ENCODE measurements around the gene IGF2. TPM values are rescaled to one million over a fixed set of nuclear protein-coding genes. Genes with fewer than 3 reads are reported as not detected.
A peak's percentile ranks its signal among the peaks of the same experiment; 100 is the strongest.
"Not testable (repeated sequence)": the region's sequence is repeated elsewhere in the genome, so short reads cannot be mapped to it uniquely, and the experiment has no call there.

Gene IGF2
- total RNA-seq, 2 donors from 2014 or later: 0.17 TPM; not detected in 1

- Mint-ChIP-seq H3K4me1 (ENCODE audit: low read depth in 2 of 2) (peaks cover 3 to 8% of the 10 kb centered on the region in 2 donors), H3K27ac (no peak overlapping the region), H3K9me3 (peaks cover 7% of the 10 kb centered on the region), H3K4me3 (no peak overlapping the region), H3K36me3 (peaks cover 9% of the 10 kb centered on the region), H3K27me3 (peaks cover 34 to 36% of the 10 kb centered on the region in 2 donors)
- ATAC-seq (no peak), DNase-seq (ENCODE audit: low spot score) (no peak)
Measured at GRCh38 chr11:2132874-2133240, 6.3 kb downstream of the IGF2 start.

DNA sequence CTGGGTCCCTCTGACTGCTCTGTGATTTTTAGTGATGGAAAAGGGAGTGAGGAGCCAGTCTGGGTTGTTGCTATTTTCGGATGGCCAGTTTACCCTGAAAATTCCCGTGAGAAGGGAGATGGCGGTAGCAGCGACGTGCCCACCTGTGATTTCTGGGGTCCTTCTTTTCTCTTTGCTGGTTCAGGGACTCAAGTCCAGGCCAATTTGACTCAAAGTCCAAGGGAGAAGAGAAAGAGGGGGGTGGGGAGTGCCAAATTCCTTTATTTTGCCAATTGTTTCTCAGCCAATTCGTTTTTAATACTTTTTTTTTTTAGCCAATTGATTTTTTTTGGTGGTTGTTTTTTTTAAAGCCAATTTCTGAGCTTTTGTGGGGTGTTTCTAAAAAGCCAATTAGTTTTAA, 6.9 kb downstream of the IGF2 start:
- peaks cover 34 to 36% of the 10 kb centered on the region in 2 donors for H3K27me3 Mint-ChIP-seq
- no peak overlapping the region for H3K27ac Mint-ChIP-seq
- peaks cover 9% of the 10 kb centered on the region for H3K36me3 Mint-ChIP-seq
- peaks cover 7% of the 10 kb centered on the region for H3K9me3 Mint-ChIP-seq
- no peak overlapping the region for H3K4me3 Mint-ChIP-seq
- DNase-seq (ENCODE audit: low spot score): no peak
- no peak for ATAC-seq
- H3K4me1 Mint-ChIP-seq (ENCODE audit: low read depth in 2 of 2): peaks cover 3 to 8% of the 10 kb centered on the region in 2 donors

- peaks cover 34% of the 10 kb centered on the region in 2 donors for H3K27me3 Mint-ChIP-seq
- DNase-seq (ENCODE audit: low spot score) (no peak), ATAC-seq (no peak)
- H3K4me1 Mint-ChIP-seq (ENCODE audit: low read depth in 2 of 2): peaks cover 3 to 8% of the 10 kb centered on the region in 2 donors
- H3K36me3 Mint-ChIP-seq: peaks cover 9% of the 10 kb centered on the region
- no peak overlapping the region for H3K27ac Mint-ChIP-seq
- peaks cover 7% of the 10 kb centered on the region for H3K9me3 Mint-ChIP-seq
- H3K4me3 Mint-ChIP-seq: peak overlapping the region; percentile 13
Measured at GRCh38 chr11:2131371-2132236, 7.6 kb downstream of the IGF2 start.

DNA sequence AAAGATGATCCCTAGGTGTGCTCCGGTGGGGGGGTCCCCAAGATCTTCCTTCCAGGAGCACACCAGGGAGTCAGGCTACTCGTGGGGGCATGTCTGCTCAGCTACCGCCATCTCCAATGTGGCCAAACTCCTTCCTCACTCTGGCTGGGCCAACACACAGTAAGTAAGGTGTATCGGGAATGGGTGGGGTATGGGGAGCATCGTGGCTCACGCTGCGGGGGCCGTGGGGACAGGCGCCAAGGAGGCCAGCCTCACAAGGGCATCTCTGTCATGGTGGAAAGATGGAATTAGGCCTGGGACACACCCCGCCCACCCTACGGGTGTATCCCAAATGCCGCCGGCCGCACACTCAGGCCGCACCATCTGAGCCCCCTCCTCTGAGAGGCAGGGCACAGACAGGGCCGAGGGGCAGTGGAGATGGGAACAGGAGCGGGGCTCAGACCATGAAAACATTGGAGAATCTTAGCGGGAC, 8.3 kb downstream of the IGF2 start:
- H3K27me3 Mint-ChIP-seq: peaks cover 27% of the 10 kb centered on the region in 2 donors
- no peak overlapping the region for H3K4me3 Mint-ChIP-seq
- peaks cover 3 to 8% of the 10 kb centered on the region in 2 donors for H3K4me1 Mint-ChIP-seq (ENCODE audit: low read depth in 2 of 2)
- peaks cover 7% of the 10 kb centered on the region for H3K9me3 Mint-ChIP-seq
- DNase-seq (ENCODE audit: low spot score) (no peak), ATAC-seq (no peak)
- peaks cover 9% of the 10 kb centered on the region for H3K36me3 Mint-ChIP-seq
- H3K27ac Mint-ChIP-seq: no peak overlapping the region

DNA sequence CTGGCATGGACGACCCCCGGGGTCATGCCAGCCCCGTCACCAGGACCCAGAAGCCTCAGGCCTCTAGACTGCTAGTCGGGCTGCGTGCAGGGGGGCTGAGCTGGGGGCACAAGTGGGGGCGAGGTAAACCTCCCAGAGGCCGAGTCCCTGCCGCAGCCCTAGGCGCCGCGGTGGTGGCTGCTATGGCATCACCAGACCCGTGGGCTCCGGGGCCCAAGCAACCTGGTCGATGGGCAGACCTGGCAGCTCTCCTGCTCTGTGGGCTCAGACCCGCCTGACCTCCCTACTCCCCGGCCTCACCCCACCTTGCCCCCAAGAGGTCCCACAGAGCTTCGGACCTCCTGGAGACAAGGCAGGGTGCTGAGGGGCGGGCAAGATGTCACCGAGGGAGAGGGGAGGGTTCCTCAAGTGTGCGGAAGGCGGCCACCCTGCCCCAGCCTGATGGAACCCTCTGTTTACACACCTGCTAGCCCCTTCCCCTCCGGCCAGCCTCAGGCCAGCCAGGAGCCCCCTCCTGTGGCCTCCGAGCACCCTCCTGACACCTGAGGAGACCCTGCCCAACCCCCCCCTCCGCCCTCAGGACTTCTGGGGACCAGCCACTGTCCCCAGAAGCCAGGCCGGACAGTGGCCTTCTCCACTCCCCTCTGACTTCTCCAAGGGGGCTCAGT, 9.4 kb downstream of the IGF2 start:
- Mint-ChIP-seq H3K4me3 (no peak overlapping the region), H3K9me3 (peaks cover 7% of the 10 kb centered on the region), H3K4me1 (ENCODE audit: low read depth in 2 of 2) (peaks cover 3 to 8% of the 10 kb centered on the region in 2 donors), H3K36me3 (peaks cover 9% of the 10 kb centered on the region), H3K27ac (no peak overlapping the region), H3K27me3 (peaks cover 25 to 29% of the 10 kb centered on the region in 2 donors)
- ATAC-seq: no peak
- DNase-seq (ENCODE audit: low spot score): no peak

GRCh38 chr11:2129308-2129698, 9.9 kb downstream of the IGF2 start:
- peaks cover 7% of the 10 kb centered on the region for H3K9me3 Mint-ChIP-seq
- H3K27ac Mint-ChIP-seq: no peak overlapping the region
- DNase-seq (ENCODE audit: low spot score) (no peak), ATAC-seq (no peak)
- peaks cover 9% of the 10 kb centered on the region for H3K36me3 Mint-ChIP-seq
- H3K4me3 Mint-ChIP-seq: no peak overlapping the region
- peaks cover 29 to 31% of the 10 kb centered on the region in 2 donors for H3K27me3 Mint-ChIP-seq
- peaks cover 7 to 8% of the 10 kb centered on the region in 2 donors for H3K4me1 Mint-ChIP-seq (ENCODE audit: low read depth in 2 of 2)

DNA sequence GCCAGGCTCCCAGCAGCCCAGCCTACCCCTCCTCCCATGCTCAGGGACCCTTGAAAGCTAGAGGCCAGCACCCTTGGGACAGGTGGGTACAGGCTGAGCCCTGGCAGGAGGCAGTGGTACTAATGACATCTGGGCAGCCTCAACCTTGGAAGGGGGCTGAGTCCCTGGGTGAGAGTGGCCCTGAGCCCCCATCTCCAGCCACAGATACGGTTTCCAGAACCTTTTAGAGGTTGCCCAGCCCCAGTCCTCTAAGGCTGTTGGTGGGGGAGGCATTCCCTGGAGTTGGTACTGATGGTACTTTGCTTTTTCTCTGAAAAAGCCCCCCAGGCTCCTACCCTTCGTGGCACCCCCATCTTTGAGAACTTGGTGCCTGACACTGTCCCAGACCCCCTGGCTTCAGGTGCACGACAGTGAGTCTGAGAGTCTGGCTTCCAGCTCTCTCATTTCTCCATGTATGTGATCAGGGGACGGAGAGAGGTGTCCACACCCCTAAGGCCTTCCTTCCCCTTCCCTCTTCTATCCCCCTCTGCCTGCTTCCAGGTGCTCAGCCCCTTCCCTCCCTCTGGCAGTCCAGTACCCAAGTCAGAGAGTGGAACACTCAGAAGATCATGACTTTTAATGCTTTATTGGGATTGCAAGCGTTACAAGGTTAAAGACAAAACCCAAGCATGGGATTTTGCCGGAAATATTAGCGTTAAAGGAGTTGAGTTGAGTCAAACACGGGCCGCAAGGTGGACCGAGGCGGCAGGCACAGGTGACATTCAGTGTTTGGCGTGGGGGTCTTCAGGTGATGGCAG, 10.5 kb downstream of the IGF2 start:
- ATAC-seq (peak in 1 of 2 donors; percentile 4), DNase-seq (ENCODE audit: low spot score) (no peak)
- Mint-ChIP-seq H3K27me3 (peaks cover 28 to 31% of the 10 kb centered on the region in 2 donors), H3K36me3 (peaks cover 9% of the 10 kb centered on the region), H3K4me1 (ENCODE audit: low read depth in 2 of 2) (peaks cover 7 to 8% of the 10 kb centered on the region in 2 donors), H3K9me3 (peaks cover 7% of the 10 kb centered on the region), H3K27ac (no peak overlapping the region), H3K4me3 (no peak overlapping the region)

- H3K9me3 Mint-ChIP-seq: peaks cover 7% of the 10 kb centered on the region
- no peak overlapping the region for H3K27ac Mint-ChIP-seq
- ATAC-seq (no peak), DNase-seq (ENCODE audit: low spot score) (no peak)
- H3K4me3 Mint-ChIP-seq: no peak overlapping the region
- peaks cover 9% of the 10 kb centered on the region for H3K36me3 Mint-ChIP-seq
- peaks cover 28 to 33% of the 10 kb centered on the region in 2 donors for H3K27me3 Mint-ChIP-seq
- H3K4me1 Mint-ChIP-seq (ENCODE audit: low read depth in 2 of 2): peaks cover 7 to 8% of the 10 kb centered on the region in 2 donors
Measured at GRCh38 chr11:2128130-2128510, 11.1 kb downstream of the IGF2 start.

DNA sequence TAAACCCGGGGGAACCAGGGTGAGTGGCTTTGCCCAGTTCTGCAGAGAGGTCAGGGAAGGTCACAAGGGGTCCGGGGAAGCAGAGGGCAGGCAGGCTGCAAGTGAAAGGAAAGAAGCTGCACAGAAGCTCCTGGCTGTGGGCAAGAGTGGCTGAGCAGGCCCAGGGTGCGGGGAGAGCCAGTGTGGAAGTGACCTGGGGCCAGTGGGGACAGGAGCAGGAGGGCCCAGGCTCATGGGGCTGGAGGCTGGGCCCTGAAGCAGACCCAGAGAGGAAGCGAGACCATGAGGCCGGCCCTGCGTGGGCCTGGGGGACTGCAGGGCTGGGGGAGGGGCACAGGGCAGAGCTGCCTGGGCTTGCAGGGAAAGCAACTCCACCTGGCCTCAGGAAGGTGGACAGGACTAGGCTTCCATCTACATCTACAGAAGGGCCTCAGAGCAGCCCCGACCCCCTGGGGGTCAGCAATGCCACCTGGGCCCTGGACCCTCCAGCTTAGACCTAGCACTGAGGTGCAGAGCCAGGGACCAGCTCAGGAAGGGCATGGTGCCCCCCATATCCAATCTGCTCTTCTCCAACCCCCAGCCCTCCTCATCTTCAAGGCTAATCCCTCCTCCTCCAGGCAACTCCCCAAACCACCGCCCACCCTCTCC, 11.6 kb downstream of the IGF2 start:
- ATAC-seq (peak in 1 of 2 donors; percentile 26), DNase-seq (ENCODE audit: low spot score) (no peak)
- H3K27me3 Mint-ChIP-seq: peaks cover 28 to 30% of the 10 kb centered on the region in 2 donors
- no peak overlapping the region for H3K27ac Mint-ChIP-seq
- peaks cover 9% of the 10 kb centered on the region for H3K36me3 Mint-ChIP-seq
- no peak overlapping the region for H3K4me3 Mint-ChIP-seq
- peaks cover 7% of the 10 kb centered on the region for H3K9me3 Mint-ChIP-seq
- peaks cover 7 to 8% of the 10 kb centered on the region in 2 donors for H3K4me1 Mint-ChIP-seq (ENCODE audit: low read depth in 2 of 2)

DNA sequence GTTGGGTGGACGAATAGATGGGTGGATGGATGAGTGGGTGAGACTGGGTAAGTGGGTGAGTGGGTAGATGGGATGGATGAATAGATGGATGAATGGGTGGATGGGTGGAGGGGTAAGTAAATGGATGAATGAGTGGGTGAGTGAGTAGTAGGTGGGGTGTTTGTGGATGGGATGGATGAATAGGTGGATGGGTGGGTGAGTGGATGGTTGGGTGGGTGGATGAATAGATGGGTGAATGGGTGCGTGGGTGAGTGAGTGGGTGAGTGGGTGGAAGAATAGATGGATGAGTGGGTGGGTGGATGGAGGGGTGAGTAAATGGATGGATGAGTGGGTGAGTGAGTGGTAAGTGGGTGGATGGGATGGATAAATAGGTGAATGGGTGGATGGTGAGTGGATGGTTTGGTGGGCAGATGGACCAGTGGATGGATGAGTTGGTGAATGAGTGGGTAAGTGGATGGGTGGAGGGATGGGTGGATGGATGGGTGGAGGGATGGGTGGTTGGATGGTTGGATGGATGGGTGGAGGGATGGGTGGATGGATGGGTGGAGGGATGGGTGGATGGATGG, 12.6 kb downstream of the IGF2 start:
- ATAC-seq (no peak), DNase-seq (ENCODE audit: low spot score) (no peak)
- H3K27ac Mint-ChIP-seq: no peak overlapping the region
- H3K9me3 Mint-ChIP-seq: peaks cover 4% of the 10 kb centered on the region
- peaks cover 4 to 7% of the 10 kb centered on the region in 2 donors for H3K4me1 Mint-ChIP-seq (ENCODE audit: low read depth in 2 of 2)
- H3K36me3 Mint-ChIP-seq: peaks cover 5% of the 10 kb centered on the region
- peaks cover 18 to 22% of the 10 kb centered on the region in 2 donors for H3K27me3 Mint-ChIP-seq
- H3K4me3 Mint-ChIP-seq: no peak overlapping the region

DNA sequence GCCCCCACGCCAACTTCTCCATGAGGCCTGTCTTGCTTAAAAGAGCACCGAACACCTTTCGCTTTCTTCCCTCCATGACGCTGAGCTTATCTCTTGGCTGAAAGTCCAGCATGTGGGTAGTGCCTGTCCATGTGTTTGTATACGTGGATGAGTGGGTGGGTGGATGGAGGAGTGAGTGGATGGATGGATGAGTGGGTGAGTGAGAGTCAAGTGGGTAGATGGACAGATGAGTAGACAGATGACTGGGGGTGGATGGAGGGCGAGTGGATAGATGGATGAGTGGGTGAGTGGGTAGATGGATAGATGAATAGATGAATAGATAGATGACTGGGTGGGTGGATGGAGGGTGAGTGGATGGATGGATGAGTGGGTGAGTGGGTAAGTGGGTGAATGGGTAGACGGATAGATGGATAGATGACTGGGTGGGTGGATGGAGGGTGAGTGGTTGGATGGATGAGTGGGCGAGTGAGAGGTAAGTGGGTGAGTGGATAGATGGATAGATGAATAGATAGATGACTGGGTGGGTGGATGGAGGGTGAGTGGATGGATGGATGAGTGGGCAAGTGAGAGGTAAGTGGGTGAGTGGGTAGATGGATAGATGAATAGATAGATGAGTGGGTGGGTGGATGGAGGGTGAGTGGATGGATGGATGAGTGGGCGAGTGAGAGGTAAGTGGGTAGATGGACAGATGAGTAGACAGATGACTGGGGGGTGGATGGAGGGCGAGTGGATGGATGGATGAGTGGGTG, 14.3 kb downstream of the IGF2 start:
- DNase-seq (ENCODE audit: low spot score); H3K4me1 Mint-ChIP-seq (ENCODE audit: low read depth in 2 of 2); H3K27ac Mint-ChIP-seq; H3K4me3 Mint-ChIP-seq; H3K9me3 Mint-ChIP-seq; H3K36me3 Mint-ChIP-seq; ATAC-seq: not testable (repeated sequence)
- H3K27me3 Mint-ChIP-seq: peaks cover 14 to 17% of the 10 kb centered on the region in 2 donors

DNA sequence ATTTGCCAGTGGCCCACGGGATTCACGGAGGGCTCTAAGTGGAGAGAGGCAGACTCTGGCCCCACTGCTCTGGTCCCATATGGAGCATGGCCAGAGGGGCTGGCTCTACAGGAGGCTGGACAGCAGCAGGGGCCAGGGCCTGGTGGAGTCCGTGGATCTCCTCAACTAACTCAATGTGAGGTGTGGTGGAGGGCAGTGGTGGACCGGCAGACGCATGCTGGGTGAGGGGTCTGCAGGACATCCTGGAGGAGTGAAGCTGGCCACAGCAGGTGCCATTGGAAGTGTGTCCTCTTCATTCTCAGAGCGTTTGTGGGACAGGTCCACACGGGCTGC, 15.6 kb downstream of the IGF2 start:
- no peak overlapping the region for H3K4me3 Mint-ChIP-seq
- H3K4me1 Mint-ChIP-seq (ENCODE audit: low read depth in 2 of 2): peaks cover 0 to 3% of the 10 kb centered on the region in 2 donors
- no peaks in the 10 kb centered on the region for H3K9me3 Mint-ChIP-seq
- no peaks in the 10 kb centered on the region for H3K36me3 Mint-ChIP-seq
- ATAC-seq: no peak
- H3K27me3 Mint-ChIP-seq: peaks cover 17 to 25% of the 10 kb centered on the region in 2 donors
- no peak overlapping the region for H3K27ac Mint-ChIP-seq
- DNase-seq (ENCODE audit: low spot score): no peak
